Smooth muscle cell (in vitro differentiated cells): ENCODE data around the gene SIAH1. TPM values are rescaled to one million over a fixed set of nuclear protein-coding genes. Genes with fewer than 3 reads are reported as not detected.

Experiments
- DNase-seq: peaks from one replicate; lab custom pipeline; 2025; ENCODE audit not compliant: unreplicated experiment; lab: John Stamatoyannopoulos, UW
- H2AFZ ChIP-seq: fragments of 200-600 bp; sonication (generic); 2 replicates; pipeline ENCODE4 v1.6.0; 2016; ENCODE audit warnings: antibody characterized with exemption, low read depth, mild to moderate bottlenecking
- H3F3A ChIP-seq: fragments of 200-600 bp; sonication (generic); 2 replicates; pipeline ENCODE4 v1.6.0; 2017; ENCODE audit warnings: antibody characterized with exemption, low read depth
- H3K27ac ChIP-seq: fragments of 200-600 bp; sonication (generic); 2 replicates; pipeline ENCODE4 v1.5.1; 2016; ENCODE audit warnings: low read depth, mild to moderate bottlenecking
- H3K27me3 ChIP-seq: fragments of 200-600 bp; sonication (generic); 2 replicates; pipeline ENCODE4 v1.6.1; 2016; ENCODE audit warnings: low read depth, mild to moderate bottlenecking
- H3K36me3 ChIP-seq: fragments of 200-600 bp; sonication (generic); 2 replicates; pipeline ENCODE4 v1.5.1; 2016; ENCODE audit warnings: low read depth
- H3K4me1 ChIP-seq: fragments of 200-600 bp; sonication (generic); 2 replicates; pipeline ENCODE4 v1.5.1; 2016; ENCODE audit warnings: low read depth
- H3K4me2 ChIP-seq: fragments of 200-600 bp; sonication (generic); 2 replicates; pipeline ENCODE4 v1.6.0; 2016; ENCODE audit warnings: mild to moderate bottlenecking
- H3K4me3 ChIP-seq: fragments of 200-600 bp; sonication (generic); 2 replicates; pipeline ENCODE4 v1.5.1; 2016; ENCODE audit warnings: mild to moderate bottlenecking
- H3K79me2 ChIP-seq: fragments of 200-600 bp; sonication (generic); 2 replicates; pipeline ENCODE4 v1.6.0; 2016; ENCODE audit warnings: low read depth, mild to moderate bottlenecking
- H3K9ac ChIP-seq: fragments of 200-600 bp; sonication (generic); 2 replicates; pipeline ENCODE4 v1.6.0; 2016; ENCODE audit warnings: low read depth
- H3K9me3 ChIP-seq: fragments of 200-600 bp; sonication (generic); replicated peaks from 2 replicates; pipeline ENCODE4 v1.5.1; 2016; ENCODE audit warnings: low read depth
- H4K20me1 ChIP-seq: fragments of 200-600 bp; sonication (generic); 2 replicates; pipeline ENCODE4 v1.6.0; 2016; ENCODE audit warnings: low read depth
- WGBS: methylation state at CpG from one replicate; pipeline ENCODE4 v1.1.7; 2016; ENCODE audit warnings: low lambda C conversion rate; 5-methylcytosine and 5-hydroxymethylcytosine counted together
- polyA plus RNA-seq: library from polyadenylated mRNA; unstranded; fragments of >200 nt; fragmentation: Nextera tagmentation; extraction: Ambion mirVana; gene quantifications from 2 replicates; pipeline ENCODE4 v1.2.1, GENCODE V29; 2016
- total RNA-seq: library from RNA; depleted of rRNA; stranded (reverse); fragments of >200 nt; gene quantifications from 2 replicates; pipeline ENCODE4 v1.2.3, GENCODE V29; 2014
- TF ChIP-seq, protein P1 (sequence below): fragments of 200-600 bp; sonication (generic); IDR thresholded peaks from 2 replicates; pipeline ENCODE4 v1.5.1; 2017; ENCODE audit warnings: borderline replicate concordance, mild to moderate bottlenecking, antibody characterized with exemption; ENCODE audit not compliant: insufficient read depth, poor library complexity, severe bottlenecking

Gene SIAH1
- total and polyA plus RNA-seq, 2 experiments from 2014 or later, result 24.5 to 34.0 TPM

DNA sequence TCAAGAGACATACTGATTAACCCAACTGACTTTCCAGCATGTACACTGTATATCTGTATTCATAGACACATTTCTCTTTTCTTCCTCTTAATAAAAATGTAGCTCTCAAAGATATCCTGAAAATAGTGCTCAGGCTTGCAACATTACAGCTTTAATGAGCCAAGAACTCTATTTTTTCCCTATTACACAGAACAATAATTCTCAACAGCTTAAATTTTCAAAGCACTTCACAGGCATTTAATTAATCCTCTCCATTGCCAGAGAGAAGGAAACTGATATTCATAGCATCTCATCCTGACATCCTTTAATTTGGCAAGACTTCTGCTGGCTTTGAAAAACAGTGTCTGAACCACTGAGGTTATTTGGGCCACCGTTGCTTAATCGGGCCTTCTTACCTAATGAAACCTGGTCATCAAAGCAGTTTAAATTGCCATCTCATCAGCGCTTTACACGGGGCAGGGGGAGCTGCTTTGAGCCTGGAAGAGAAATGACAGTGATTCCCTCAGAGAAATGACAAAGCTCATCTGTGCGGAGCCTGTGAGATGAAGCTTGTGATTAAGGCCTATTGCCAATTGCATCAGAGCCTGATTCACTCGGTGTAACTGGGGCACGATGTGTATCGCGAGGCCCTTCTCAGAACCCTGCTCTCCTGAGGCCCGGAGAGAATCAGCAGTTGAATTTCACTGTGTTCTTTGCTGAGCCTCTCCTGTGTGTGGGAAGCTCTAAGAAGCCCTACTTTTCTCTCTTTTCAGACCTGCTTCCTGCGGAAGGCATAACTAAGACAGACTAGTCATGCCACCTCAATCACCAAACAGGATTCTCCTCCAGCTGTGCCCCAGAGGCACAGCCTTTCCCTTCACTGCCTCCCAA, 8.5 kb upstream of the SIAH1 start:
- no peak overlapping the region for H3K4me3 ChIP-seq
- peak overlapping the region; percentile 45 for H3K27ac ChIP-seq
- no peaks in the 10 kb centered on the region for H3F3A ChIP-seq
- WGBS, result 57% methylated on average over 11 of the region's 11 CpGs
- H2AFZ ChIP-seq, result peak overlapping the region; percentile 69
- TF ChIP-seq, protein P1, sequence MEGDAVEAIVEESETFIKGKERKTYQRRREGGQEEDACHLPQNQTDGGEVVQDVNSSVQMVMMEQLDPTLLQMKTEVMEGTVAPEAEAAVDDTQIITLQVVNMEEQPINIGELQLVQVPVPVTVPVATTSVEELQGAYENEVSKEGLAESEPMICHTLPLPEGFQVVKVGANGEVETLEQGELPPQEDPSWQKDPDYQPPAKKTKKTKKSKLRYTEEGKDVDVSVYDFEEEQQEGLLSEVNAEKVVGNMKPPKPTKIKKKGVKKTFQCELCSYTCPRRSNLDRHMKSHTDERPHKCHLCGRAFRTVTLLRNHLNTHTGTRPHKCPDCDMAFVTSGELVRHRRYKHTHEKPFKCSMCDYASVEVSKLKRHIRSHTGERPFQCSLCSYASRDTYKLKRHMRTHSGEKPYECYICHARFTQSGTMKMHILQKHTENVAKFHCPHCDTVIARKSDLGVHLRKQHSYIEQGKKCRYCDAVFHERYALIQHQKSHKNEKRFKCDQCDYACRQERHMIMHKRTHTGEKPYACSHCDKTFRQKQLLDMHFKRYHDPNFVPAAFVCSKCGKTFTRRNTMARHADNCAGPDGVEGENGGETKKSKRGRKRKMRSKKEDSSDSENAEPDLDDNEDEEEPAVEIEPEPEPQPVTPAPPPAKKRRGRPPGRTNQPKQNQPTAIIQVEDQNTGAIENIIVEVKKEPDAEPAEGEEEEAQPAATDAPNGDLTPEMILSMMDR, result no peak
- H3K79me2 ChIP-seq, result no peaks in the 10 kb centered on the region
- no peaks in the 10 kb centered on the region for H3K4me1 ChIP-seq
- H3K9ac ChIP-seq, result no peak overlapping the region
- DNase-seq, result no peak
- no peaks in the 10 kb centered on the region for H3K9me3 ChIP-seq
- no peaks in the 10 kb centered on the region for H3K36me3 ChIP-seq
- H3K4me2 ChIP-seq, result peak overlapping the region; percentile 25
- no peaks in the 10 kb centered on the region for H3K27me3 ChIP-seq
- H4K20me1 ChIP-seq, result no peaks in the 10 kb centered on the region

DNA sequence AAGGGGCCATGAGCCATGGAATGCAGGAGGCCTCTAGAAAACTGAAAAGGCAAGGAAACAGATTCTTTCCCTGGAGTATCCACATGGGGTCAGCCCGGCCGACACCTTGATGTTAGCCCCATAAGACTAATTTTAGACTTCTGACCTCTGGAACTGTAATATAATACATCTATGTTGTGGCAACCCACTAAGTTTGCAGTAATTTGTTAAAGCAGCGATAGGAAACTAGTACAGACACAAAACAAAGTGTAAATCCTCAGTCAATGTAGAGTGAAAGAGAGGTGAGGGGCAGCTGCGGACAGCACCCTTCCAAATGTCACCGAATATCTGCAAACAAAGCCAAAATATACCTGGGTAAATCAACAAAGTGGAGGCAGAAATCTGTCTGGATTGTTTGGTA, 7.2 kb upstream of the SIAH1 start:
- Histone ChIP-seq H3K36me3 (no peaks in the 10 kb centered on the region), H3K27me3 (no peaks in the 10 kb centered on the region), H3K27ac (no peak overlapping the region), H3K79me2 (no peaks in the 10 kb centered on the region), H3K4me3 (no peak overlapping the region), H3K9me3 (no peaks in the 10 kb centered on the region), H2AFZ (no peak overlapping the region), H3K9ac (no peak overlapping the region), H4K20me1 (no peaks in the 10 kb centered on the region), H3F3A (no peaks in the 10 kb centered on the region), H3K4me2 (no peak overlapping the region), H3K4me1 (no peaks in the 10 kb centered on the region)
- DNase-seq, result no peak
- WGBS, result 96% methylated on average over 5 of the region's 5 CpGs
- TF ChIP-seq, protein P1, result no peak

DNA sequence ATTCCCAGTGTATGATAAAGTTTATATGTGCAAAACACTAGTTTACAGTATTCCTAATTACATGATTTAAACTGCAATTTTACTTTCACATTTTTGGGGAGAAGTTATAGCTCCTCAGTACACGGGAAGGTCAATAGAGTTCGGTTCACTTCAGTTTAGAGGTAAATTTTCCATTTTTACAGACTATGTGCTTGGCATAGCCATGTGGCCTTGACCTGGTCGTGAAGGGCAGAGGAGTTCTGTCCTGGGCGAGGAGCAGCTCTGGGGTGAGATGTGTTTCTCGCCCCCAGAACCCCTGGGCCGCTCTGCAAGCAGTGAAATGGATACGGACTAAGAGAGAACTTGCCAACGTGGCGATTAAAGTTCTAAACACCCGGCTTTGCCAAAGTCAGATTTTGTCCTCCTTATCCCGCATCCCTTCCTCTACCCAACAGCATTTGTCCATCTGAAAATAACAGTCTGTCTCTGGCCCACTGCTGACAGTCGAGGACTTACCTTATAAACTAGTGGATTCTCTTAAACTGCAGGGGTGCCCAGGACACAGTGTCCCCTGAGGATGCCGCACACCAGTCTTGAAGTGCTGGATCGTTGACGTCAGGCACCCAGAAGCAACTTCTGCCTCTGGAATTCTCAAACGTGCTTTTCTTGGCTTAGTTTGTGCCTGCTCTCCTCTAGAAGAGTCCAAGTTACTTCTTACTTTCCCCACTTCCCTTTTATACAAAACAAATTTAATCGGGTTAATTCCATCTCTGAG, 1.5 kb upstream of the SIAH1 start:
- Histone ChIP-seq H3K79me2 (peaks cover 28% of the 10 kb centered on the region), H3K4me3 (no peak overlapping the region), H3K9me3 (no peaks in the 10 kb centered on the region), H3K4me2 (no peak overlapping the region), H3K27me3 (no peaks in the 10 kb centered on the region), H3K9ac (no peak overlapping the region), H3F3A (no peaks in the 10 kb centered on the region), H4K20me1 (peaks cover 26% of the 10 kb centered on the region), H2AFZ (no peak overlapping the region), H3K36me3 (no peaks in the 10 kb centered on the region), H3K4me1 (peaks cover 12% of the 10 kb centered on the region), H3K27ac (no peak overlapping the region)
- DNase-seq, result no peak
- TF ChIP-seq, protein P1, result no peak
- WGBS, result 92% methylated on average over 17 of the region's 17 CpGs
